PFSK-1 (cell line): ENCODE results near the gene SLC25A20.

ENCODE experiments used
- POLR2AphosphoS5 ChIP-seq: IDR thresholded peaks from 2 replicates; pipeline ENCODE4 v1.6.1; 2012; ENCODE audit warnings: low read depth, mild to moderate bottlenecking, control low read depth, low read length, moderate library complexity
- TF ChIP-seq, protein P1 (sequence below), 2 experiments: IDR thresholded peaks; 2 replicates each; pipeline versions ENCODE4 v1.6.1 to v1.8.0; 2011 to 2012; ENCODE audit warnings: low read depth in 2 of 2, low read length in 2 of 2, control low read depth in 1 of 2, inconsistent platforms in 1 of 2, mild to moderate bottlenecking in 1 of 2, moderate library complexity in 1 of 2; ENCODE audit not compliant: insufficient read depth in 1 of 2

DNA sequence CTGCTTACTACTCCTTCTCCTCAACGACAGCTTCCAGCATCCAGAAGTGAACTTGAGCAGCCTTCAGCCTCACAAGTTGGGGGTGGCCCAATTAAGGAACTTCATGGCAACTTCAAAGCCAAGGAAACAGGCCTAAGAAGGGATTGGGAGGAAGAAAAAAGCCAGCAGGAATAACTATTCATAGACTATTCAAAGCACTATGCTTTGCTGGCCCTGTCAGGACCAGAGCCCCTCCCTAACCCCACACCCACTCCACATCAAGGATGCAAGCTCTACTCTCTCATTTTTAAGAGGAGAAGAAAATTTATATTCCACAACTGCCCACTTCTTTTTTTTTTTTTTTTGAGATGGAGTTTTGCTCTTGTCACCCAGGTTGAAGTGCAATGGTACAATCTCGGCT is 41.0 kb downstream of the SLC25A20 start:
- no peak for TF ChIP-seq POLR2AphosphoS5
- TF ChIP-seq, protein P1, sequence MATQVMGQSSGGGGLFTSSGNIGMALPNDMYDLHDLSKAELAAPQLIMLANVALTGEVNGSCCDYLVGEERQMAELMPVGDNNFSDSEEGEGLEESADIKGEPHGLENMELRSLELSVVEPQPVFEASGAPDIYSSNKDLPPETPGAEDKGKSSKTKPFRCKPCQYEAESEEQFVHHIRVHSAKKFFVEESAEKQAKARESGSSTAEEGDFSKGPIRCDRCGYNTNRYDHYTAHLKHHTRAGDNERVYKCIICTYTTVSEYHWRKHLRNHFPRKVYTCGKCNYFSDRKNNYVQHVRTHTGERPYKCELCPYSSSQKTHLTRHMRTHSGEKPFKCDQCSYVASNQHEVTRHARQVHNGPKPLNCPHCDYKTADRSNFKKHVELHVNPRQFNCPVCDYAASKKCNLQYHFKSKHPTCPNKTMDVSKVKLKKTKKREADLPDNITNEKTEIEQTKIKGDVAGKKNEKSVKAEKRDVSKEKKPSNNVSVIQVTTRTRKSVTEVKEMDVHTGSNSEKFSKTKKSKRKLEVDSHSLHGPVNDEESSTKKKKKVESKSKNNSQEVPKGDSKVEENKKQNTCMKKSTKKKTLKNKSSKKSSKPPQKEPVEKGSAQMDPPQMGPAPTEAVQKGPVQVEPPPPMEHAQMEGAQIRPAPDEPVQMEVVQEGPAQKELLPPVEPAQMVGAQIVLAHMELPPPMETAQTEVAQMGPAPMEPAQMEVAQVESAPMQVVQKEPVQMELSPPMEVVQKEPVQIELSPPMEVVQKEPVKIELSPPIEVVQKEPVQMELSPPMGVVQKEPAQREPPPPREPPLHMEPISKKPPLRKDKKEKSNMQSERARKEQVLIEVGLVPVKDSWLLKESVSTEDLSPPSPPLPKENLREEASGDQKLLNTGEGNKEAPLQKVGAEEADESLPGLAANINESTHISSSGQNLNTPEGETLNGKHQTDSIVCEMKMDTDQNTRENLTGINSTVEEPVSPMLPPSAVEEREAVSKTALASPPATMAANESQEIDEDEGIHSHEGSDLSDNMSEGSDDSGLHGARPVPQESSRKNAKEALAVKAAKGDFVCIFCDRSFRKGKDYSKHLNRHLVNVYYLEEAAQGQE (IDR thresholded peaks at IDR 0.05; ENCODE audit: insufficient read depth in 1 of 2, low read depth in 2 of 2, low read length in 2 of 2): no peak
